ENCODE data around the gene KCNK6. TPM values are rescaled to one million over a fixed set of nuclear protein-coding genes. Genes with fewer than 3 reads are reported as not detected.
A peak's percentile ranks its signal among the peaks of the same experiment; 100 is the strongest.

The KCNK6 gene
- total RNA-seq, 4 donors from 2014 or later: 14.9 to 44.5 (median 17.6) TPM

DNA sequence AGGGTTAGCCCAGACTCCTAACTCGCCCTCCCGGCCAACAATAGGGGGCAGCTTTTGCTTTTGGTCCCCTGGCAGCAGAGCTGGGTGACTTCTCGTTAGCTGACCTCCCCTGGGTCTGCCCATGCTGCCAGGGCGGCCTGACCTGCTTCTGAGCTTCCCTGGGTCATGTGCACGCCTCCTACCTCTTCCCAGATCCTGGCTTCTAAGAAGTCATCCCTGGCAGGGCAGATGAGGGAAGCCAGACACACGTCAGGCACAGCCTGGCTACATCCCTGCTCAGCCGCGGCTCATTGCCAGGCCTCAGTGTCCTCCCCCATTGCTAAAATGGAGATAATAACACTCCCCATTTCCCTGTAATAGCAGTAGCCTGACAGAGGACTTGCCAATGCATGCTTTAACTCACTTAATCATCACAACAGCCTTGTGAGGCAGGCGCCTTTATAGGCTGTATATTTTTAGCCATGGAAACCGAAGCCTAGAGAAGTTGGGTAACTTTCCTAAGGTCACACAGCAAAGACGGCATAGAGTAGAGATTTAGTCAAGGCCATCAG is 2.1 kb downstream of the KCNK6 start:
- in situ Hi-C loops (cut with MboI; ENCODE audit: low pct_ligation_motif_present in 1 of 4, low pct_unique_long_range_greater_than_20kb in 1 of 4, low sequenced_read_pairs in 3 of 4): loop anchor here in 1 of 4 donors (10.0 kb wide), 1 partner anchor 77 kb away; no protein-coding TSS in a partner anchor
- Histone ChIP-seq H3K4me3 (peak overlapping the region in 1 of 4 donors; percentile 90), H3K27ac (peak overlapping the region; percentile 83 to 91 (median 90)), H3K27me3 (no peaks in the 10 kb centered on the region), H3K4me1 (peaks cover 11 to 40% (median 23%) of the 10 kb centered on the region in 4 donors), H3K36me3 (peaks cover 0 to 5% (median 3%) of the 10 kb centered on the region in 4 donors), H3K9me3 (no peaks in the 10 kb centered on the region)
- WGBS, 2 donors (ENCODE audit: low coverage in 1 of 2): 60% methylated on average over 11 of the region's 11 CpGs; no CpG with 5 or more reads in 1 of the 2 donors
- DNase-seq: peak; percentile 58
- TF ChIP-seq POLR2A (IDR thresholded peaks at IDR 0.05) (no peak), EP300 (IDR thresholded peaks at IDR 0.05; ENCODE audit: low read depth) (peak; percentile 39), POLR2AphosphoS5 (IDR thresholded peaks at IDR 0.05) (peak; percentile 83 to 90 (median 89))
- intact Hi-C loops (cut with DNase I; ENCODE audit: low total_unique reads): loop anchor here (2.0 kb wide), 1 partner anchor 67 kb away; no protein-coding TSS in a partner anchor

DNA sequence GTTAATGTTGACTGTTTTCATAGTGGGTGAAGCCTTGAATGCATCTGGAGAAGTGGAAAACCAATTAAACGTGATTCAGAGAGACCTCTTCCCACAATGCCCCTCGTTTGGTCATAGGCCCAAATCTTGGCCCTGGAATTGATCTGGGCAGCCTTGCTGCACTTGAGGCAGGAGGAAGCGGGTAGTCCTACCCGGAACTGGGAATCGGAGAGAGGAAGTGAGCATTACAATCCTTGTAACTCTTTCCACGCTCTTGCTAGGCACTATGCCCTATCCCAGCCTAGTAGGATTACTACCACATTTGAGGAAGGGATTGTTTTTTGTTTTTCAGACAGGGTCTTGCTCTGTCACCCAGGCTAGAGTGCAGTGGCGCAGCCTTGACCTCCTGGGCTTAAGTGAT is 3.6 kb downstream of the KCNK6 start:
- intact Hi-C loops (cut with DNase I; ENCODE audit: low total_unique reads) (no loop called here), in situ Hi-C loops (cut with MboI; ENCODE audit: low pct_ligation_motif_present in 1 of 4, low pct_unique_long_range_greater_than_20kb in 1 of 4, low sequenced_read_pairs in 3 of 4) (loop anchor here in 1 of 4 donors (10.0 kb wide), 1 partner anchor 78 kb away; no protein-coding TSS in a partner anchor)
- H3K36me3 ChIP-seq: peaks cover 0 to 16% (median 10%) of the 10 kb centered on the region in 4 donors
- TF ChIP-seq, protein P1, sequence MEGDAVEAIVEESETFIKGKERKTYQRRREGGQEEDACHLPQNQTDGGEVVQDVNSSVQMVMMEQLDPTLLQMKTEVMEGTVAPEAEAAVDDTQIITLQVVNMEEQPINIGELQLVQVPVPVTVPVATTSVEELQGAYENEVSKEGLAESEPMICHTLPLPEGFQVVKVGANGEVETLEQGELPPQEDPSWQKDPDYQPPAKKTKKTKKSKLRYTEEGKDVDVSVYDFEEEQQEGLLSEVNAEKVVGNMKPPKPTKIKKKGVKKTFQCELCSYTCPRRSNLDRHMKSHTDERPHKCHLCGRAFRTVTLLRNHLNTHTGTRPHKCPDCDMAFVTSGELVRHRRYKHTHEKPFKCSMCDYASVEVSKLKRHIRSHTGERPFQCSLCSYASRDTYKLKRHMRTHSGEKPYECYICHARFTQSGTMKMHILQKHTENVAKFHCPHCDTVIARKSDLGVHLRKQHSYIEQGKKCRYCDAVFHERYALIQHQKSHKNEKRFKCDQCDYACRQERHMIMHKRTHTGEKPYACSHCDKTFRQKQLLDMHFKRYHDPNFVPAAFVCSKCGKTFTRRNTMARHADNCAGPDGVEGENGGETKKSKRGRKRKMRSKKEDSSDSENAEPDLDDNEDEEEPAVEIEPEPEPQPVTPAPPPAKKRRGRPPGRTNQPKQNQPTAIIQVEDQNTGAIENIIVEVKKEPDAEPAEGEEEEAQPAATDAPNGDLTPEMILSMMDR (IDR thresholded peaks at IDR 0.05): no peak
- TF ChIP-seq POLR2A (IDR thresholded peaks at IDR 0.05): no peak
- TF ChIP-seq POLR2AphosphoS5 (IDR thresholded peaks at IDR 0.05): no peak
- no peak for TF ChIP-seq EP300 (IDR thresholded peaks at IDR 0.05; ENCODE audit: low read depth)
- WGBS, 2 donors (ENCODE audit: low coverage in 1 of 2): 56% methylated on average over 7 of the region's 7 CpGs; no CpG with 5 or more reads in 1 of the 2 donors
- no peaks in the 10 kb centered on the region for H3K27me3 ChIP-seq
- H3K4me1 ChIP-seq: peaks cover 11 to 37% (median 23%) of the 10 kb centered on the region in 4 donors
- peak overlapping the region; percentile 83 to 91 (median 90) for H3K27ac ChIP-seq
- H3K9me3 ChIP-seq: no peaks in the 10 kb centered on the region
- no peak for DNase-seq
- no peak overlapping the region for H3K4me3 ChIP-seq

DNA sequence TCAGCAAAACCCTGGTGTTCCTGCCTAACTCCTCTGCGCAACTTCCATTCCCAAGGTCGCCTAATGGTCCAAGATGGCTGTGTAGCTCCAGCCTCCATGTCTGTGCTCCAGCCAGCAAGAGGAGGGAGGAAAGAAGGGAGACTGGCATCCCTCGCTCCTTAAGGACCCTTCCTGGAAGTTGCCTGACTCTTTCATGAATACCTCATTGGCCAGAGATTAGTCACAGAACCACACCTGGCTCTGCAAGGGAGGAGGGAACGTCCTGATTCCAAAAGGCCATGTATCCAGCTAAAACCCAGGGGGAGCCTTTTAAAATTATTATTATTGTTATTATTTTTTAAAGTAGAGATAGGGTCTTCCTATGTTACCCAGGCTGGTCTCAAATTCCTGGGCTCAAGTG is 4.8 kb downstream of the KCNK6 start:
- in situ Hi-C loops (cut with MboI; ENCODE audit: low pct_ligation_motif_present in 1 of 4, low pct_unique_long_range_greater_than_20kb in 1 of 4, low sequenced_read_pairs in 3 of 4): loop anchor here in 1 of 4 donors (10.0 kb wide), 1 partner anchor 80 kb away; no protein-coding TSS in a partner anchor
- WGBS, 2 donors (ENCODE audit: low coverage in 1 of 2): 89% methylated on average over 4 of the region's 4 CpGs; no CpG with 5 or more reads in 1 of the 2 donors
- TF ChIP-seq EP300 (IDR thresholded peaks at IDR 0.05; ENCODE audit: low read depth) (no peak), POLR2A (IDR thresholded peaks at IDR 0.05) (no peak), POLR2AphosphoS5 (IDR thresholded peaks at IDR 0.05) (no peak)
- TF ChIP-seq, protein P1 (IDR thresholded peaks at IDR 0.05): no peak
- no peak for DNase-seq
- intact Hi-C loops (cut with DNase I; ENCODE audit: low total_unique reads): no loop called here
- H3K4me1 ChIP-seq: peaks cover 10 to 27% (median 14%) of the 10 kb centered on the region in 4 donors
- no peaks in the 10 kb centered on the region for H3K9me3 ChIP-seq
- H3K27me3 ChIP-seq: no peaks in the 10 kb centered on the region
- H3K27ac ChIP-seq: no peak overlapping the region
- peaks cover 0 to 16% (median 10%) of the 10 kb centered on the region in 4 donors for H3K36me3 ChIP-seq
- no peak overlapping the region for H3K4me3 ChIP-seq

DNA sequence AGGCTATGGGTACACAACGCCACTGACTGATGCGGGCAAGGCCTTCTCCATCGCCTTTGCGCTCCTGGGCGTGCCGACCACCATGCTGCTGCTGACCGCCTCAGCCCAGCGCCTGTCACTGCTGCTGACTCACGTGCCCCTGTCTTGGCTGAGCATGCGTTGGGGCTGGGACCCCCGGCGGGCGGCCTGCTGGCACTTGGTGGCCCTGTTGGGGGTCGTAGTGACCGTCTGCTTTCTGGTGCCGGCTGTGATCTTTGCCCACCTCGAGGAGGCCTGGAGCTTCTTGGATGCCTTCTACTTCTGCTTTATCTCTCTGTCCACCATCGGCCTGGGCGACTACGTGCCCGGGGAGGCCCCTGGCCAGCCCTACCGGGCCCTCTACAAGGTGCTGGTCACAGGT is 6.9 kb downstream of the KCNK6 start:
- Histone ChIP-seq H3K36me3 (peaks cover 0 to 16% (median 10%) of the 10 kb centered on the region in 4 donors), H3K27ac (no peak overlapping the region), H3K4me1 (peaks cover 0 to 9% (median 0%) of the 10 kb centered on the region in 4 donors), H3K4me3 (no peak overlapping the region), H3K27me3 (no peaks in the 10 kb centered on the region), H3K9me3 (no peaks in the 10 kb centered on the region)
- no peak for DNase-seq
- in situ Hi-C loops (cut with MboI; ENCODE audit: low pct_ligation_motif_present in 1 of 4, low pct_unique_long_range_greater_than_20kb in 1 of 4, low sequenced_read_pairs in 3 of 4): loop anchor here (10.0 to 25.0 kb wide), 3 partner anchors 82 to 439 kb away; partner anchors contain the start of genes SIPA1L3 (in 3 of the 4) and WDR87 (in 3 of the 4)
- 95% methylated on average over 21 of the region's 22 CpGs; no CpG with 5 or more reads in 1 of the 2 donors for WGBS, 2 donors (ENCODE audit: low coverage in 1 of 2)
- no peak for TF ChIP-seq POLR2A (IDR thresholded peaks at IDR 0.05)
- TF ChIP-seq, protein P1 (IDR thresholded peaks at IDR 0.05): no peak
- TF ChIP-seq POLR2AphosphoS5 (IDR thresholded peaks at IDR 0.05): no peak
- TF ChIP-seq EP300 (IDR thresholded peaks at IDR 0.05; ENCODE audit: low read depth): no peak
- intact Hi-C loops (cut with DNase I; ENCODE audit: low total_unique reads): no loop called here
